HCT116 (cell line): ENCODE measurements around the gene PEF1. TPM values are rescaled to one million over a fixed set of nuclear protein-coding genes. Genes with fewer than 3 reads are reported as not detected.

Experiments
- ATAC-seq: fragments of 200-7000 bp; cut with Tn5 transposase; 2 replicates; pipeline ENCODE4 v1.9.1; 2020; ENCODE audit warnings: mild to moderate bottlenecking, moderate library complexity
- BruUV-seq: library from RNA; stranded (reverse); fragments of 400-500 nt; replicated peaks from 2 replicates; lab custom pipeline; 2021; lab: Mats Ljungman, UMichigan
- CTCF ChIA-PET: fragments of 300-600 bp; sonication (Branson Sonifier 250); formaldehyde crosslinking; loops from one replicate; lab custom pipeline; 2021; ENCODE audit warnings: antibody characterized with exemption; lab: Charles Lee
- POLR2A ChIA-PET: fragments of 300-600, 350-600 bp; sonication (Branson Sonifier 250); formaldehyde crosslinking; loops from one replicate; lab custom pipeline; 2021; ENCODE audit warnings: antibody characterized with exemption; lab: Charles Lee
- RAD21 ChIA-PET, 2 experiments: fragments of 300-600 bp; sonication (Branson Sonifier 250); formaldehyde crosslinking; loops; one replicate each; lab custom pipeline; 2023; ENCODE audit warnings: low total read pairs in 2 of 2; ENCODE audit not compliant: uncharacterized antibody in 2 of 2, unreplicated experiment in 2 of 2, low non-redundant PET in 1 of 2; lab: Charles Lee
- DNase-seq: peaks from one replicate; pipeline ENCODE4 v3.0.0-alpha.2; 2010; ENCODE audit warnings: low read depth, low spot score
- H2AFZ ChIP-seq: fragments of 200-600 bp; shearing (Covaris generic), sonication (generic); 2 replicates; pipeline ENCODE4 v1.6.1; 2017; ENCODE audit warnings: low read depth, mixed run types, mixed read lengths, antibody characterized with exemption, low read length; ENCODE audit not compliant: poor library complexity, severe bottlenecking
- H3K27ac ChIP-seq: 2 replicates; pipeline ENCODE4 v1.5.1; 2012; ENCODE audit warnings: low read depth, low read length
- H3K27me3 ChIP-seq: fragments of 200-600 bp; sonication (generic); 2 replicates; pipeline ENCODE4 v1.6.1; 2016; ENCODE audit warnings: mixed run types, low read length, mixed read lengths; ENCODE audit not compliant: insufficient read depth
- H3K36me3 ChIP-seq, 2 experiments: fragments of 200-500 bp in 1 of 2; fragments of 200-600 bp in 1 of 2; sonication (Bioruptor generic) in 1 of 2; sonication (generic) in 1 of 2; 2 replicates each; pipeline versions ENCODE4 v1.5.1 to v1.6.1; 2014 to 2016; ENCODE audit warnings: low read length in 2 of 2, inconsistent platforms in 1 of 2, mixed read lengths in 1 of 2, mixed run types in 1 of 2; ENCODE audit not compliant: insufficient read depth in 2 of 2, control insufficient read depth in 1 of 2
- H3K4me1 ChIP-seq, 2 experiments: fragments of 200-600 bp in 1 of 2; sonication (generic) in 1 of 2; 2 replicates each; pipeline versions ENCODE4 v1.5.1 to v1.6.1; 2012 to 2017; ENCODE audit warnings: low read length in 2 of 2, inconsistent platforms in 1 of 2, mild to moderate bottlenecking in 1 of 2, mixed read lengths in 1 of 2, mixed run types in 1 of 2, moderate library complexity in 1 of 2; ENCODE audit not compliant: insufficient read depth in 2 of 2, control insufficient read depth in 1 of 2
- H3K4me2 ChIP-seq: fragments of 200-600 bp; sonication (generic); 2 replicates; pipeline ENCODE4 v1.6.1; 2017; ENCODE audit warnings: mixed run types, low read length, mixed read lengths
- H3K4me3 ChIP-seq, 2 experiments: fragments of 200-600 bp in 1 of 2; sonication (generic) in 1 of 2; replicated peaks in 1 of 2; 2 replicates each; pipeline ENCODE4 v1.5.1; 2011 to 2016; ENCODE audit warnings: low read length in 2 of 2, control low read depth in 1 of 2, low read depth in 1 of 2, mild to moderate bottlenecking in 1 of 2, mixed read lengths in 1 of 2, mixed run types in 1 of 2
- H3K79me2 ChIP-seq: fragments of 200-600 bp; sonication (generic); 2 replicates; pipeline ENCODE4 v1.6.1; 2017; ENCODE audit warnings: mild to moderate bottlenecking, mixed run types, low read length, moderate library complexity, mixed read lengths; ENCODE audit not compliant: insufficient read depth
- H3K9ac ChIP-seq: fragments of 200-600 bp; sonication (generic); 2 replicates; pipeline ENCODE4 v1.6.1; 2016; ENCODE audit warnings: low read length, mixed read lengths
- H3K9me2 ChIP-seq: fragments of 200-600 bp; sonication (generic), shearing (Covaris generic); 2 replicates; pipeline ENCODE4 v1.6.1; 2017; ENCODE audit warnings: mixed run types, mild to moderate bottlenecking, moderate library complexity; ENCODE audit not compliant: insufficient read depth
- H3K9me3 ChIP-seq, 2 experiments: fragments of 200-500 bp in 1 of 2; fragments of 200-600 bp in 1 of 2; sonication (Bioruptor generic) in 1 of 2; sonication (generic) in 1 of 2; 2 replicates each; pipeline ENCODE4 v1.6.1; 2014 to 2017; ENCODE audit warnings: low read length in 2 of 2, mixed read lengths in 2 of 2, inconsistent platforms in 1 of 2, low read depth in 1 of 2, mild to moderate bottlenecking in 1 of 2, mixed run types in 1 of 2, moderate library complexity in 1 of 2; ENCODE audit not compliant: control insufficient read depth in 1 of 2, insufficient read depth in 1 of 2
- H4K20me1 ChIP-seq: fragments of 200-600 bp; sonication (generic), shearing (Covaris generic); 2 replicates; pipeline ENCODE4 v1.6.1; 2017; ENCODE audit warnings: mixed run types, mild to moderate bottlenecking, moderate library complexity; ENCODE audit not compliant: insufficient read depth
- ATF3 ChIP-seq: IDR thresholded peaks from 2 replicates; pipeline ENCODE4 v1.6.1; 2012
- CEBPB ChIP-seq: IDR thresholded peaks from 2 replicates; pipeline ENCODE4 v1.6.1; 2012; ENCODE audit warnings: low read depth
- EGR1 ChIP-seq: IDR thresholded peaks from 2 replicates; pipeline ENCODE4 v1.6.1; 2012; ENCODE audit warnings: low read depth
- ELF1 ChIP-seq: IDR thresholded peaks from 2 replicates; pipeline ENCODE4 v1.6.1; 2012; ENCODE audit warnings: low read depth, borderline replicate concordance
- EZH2 ChIP-seq: fragments of 200-600 bp; sonication (generic); IDR thresholded peaks from 2 replicates; pipeline ENCODE4 v1.6.1; 2017; ENCODE audit warnings: antibody characterized with exemption, mixed run types
- FOSL1 ChIP-seq: IDR thresholded peaks from 2 replicates; pipeline ENCODE4 v1.6.1; 2012; ENCODE audit warnings: low read depth
- JUND ChIP-seq: IDR thresholded peaks from 2 replicates; pipeline ENCODE4 v1.6.1; 2012
- POLR2A ChIP-seq: IDR thresholded peaks from 2 replicates; pipeline ENCODE4 v1.7.0; 2011; ENCODE audit warnings: borderline replicate concordance; ENCODE audit not compliant: insufficient read depth, insufficient read length; ENCODE audit errors: extremely low read depth
- RAD21 ChIP-seq: IDR thresholded peaks from 2 replicates; pipeline ENCODE4 v1.6.1; 2012; ENCODE audit warnings: low read depth, mild to moderate bottlenecking
- SIN3A ChIP-seq: IDR thresholded peaks from 2 replicates; pipeline ENCODE4 v1.6.1; 2012; ENCODE audit warnings: low read depth
- TCF7L2 ChIP-seq: IDR thresholded peaks from 2 replicates; pipeline ENCODE4 v1.7.0; 2011; ENCODE audit warnings: borderline replicate concordance, inconsistent platforms; ENCODE audit not compliant: insufficient read depth, insufficient read length; ENCODE audit errors: extremely low read depth
- ZFX ChIP-seq: fragments of 450-650 bp; IDR thresholded peaks from 2 replicates; pipeline ENCODE4 v1.6.1; 2017
- ZNF274 ChIP-seq: fragments of 200-500 bp; sonication (Bioruptor generic); IDR thresholded peaks from 2 replicates; pipeline ENCODE4 v1.6.1; 2014; ENCODE audit warnings: mild to moderate bottlenecking, low read depth, low read length, inconsistent platforms
- intact Hi-C: fragments of 100-400 bp; cut with micrococcal nuclease; formaldehyde crosslinking; loops from 2 replicates; pipeline ENCODE4 v1.10.0; 2022
- total RNA-seq: library from RNA; stranded (reverse); gene quantifications from one replicate; pipeline ENCODE4 v1.2.1, GENCODE V29; 2021; ENCODE audit not compliant: unreplicated experiment
- TF ChIP-seq, protein P1 (sequence below): IDR thresholded peaks from 2 replicates; pipeline ENCODE4 v1.6.1; 2012; ENCODE audit warnings: low read depth
- TF ChIP-seq, protein P2 (sequence below), 3 experiments: fragments of 200-600 bp in 1 of 3; sonication (generic) in 1 of 3; IDR thresholded peaks in 2 of 3; conservative IDR thresholded peaks in 1 of 3; 2 replicates each; pipeline ENCODE4 v1.5.1; 2012 to 2017; ENCODE audit warnings: low read depth in 2 of 3, low read length in 2 of 3, antibody characterized with exemption in 1 of 3, borderline replicate concordance in 1 of 3, control low read depth in 1 of 3, mild to moderate bottlenecking in 1 of 3, mixed read lengths in 1 of 3, mixed run types in 1 of 3, moderate library complexity in 1 of 3; ENCODE audit not compliant: insufficient read depth in 1 of 3

Gene PEF1
- total RNA-seq, 1 experiment from 2014 or later = 37.6 TPM

GRCh38 chr1:31647106-31647505 is 2.4 kb upstream of the PEF1 start:
- Histone ChIP-seq H3K4me3 (no peak overlapping the region), H2AFZ (no peak overlapping the region), H3K4me2 (no peak overlapping the region), H4K20me1 (no peaks in the 10 kb centered on the region), H3K36me3 (no peaks in the 10 kb centered on the region), H3K79me2 (peaks cover 23% of the 10 kb centered on the region), H3K9ac (no peak overlapping the region), H3K4me1 (peaks cover 8 to 20% of the 10 kb centered on the region in 2 experiments; a peak in 3 of 4 replicates), H3K27me3 (no peaks in the 10 kb centered on the region), H3K9me3 (no peaks in the 10 kb centered on the region), H3K27ac (no peak overlapping the region), H3K9me2 (no peaks in the 10 kb centered on the region)
- POLR2A ChIA-PET = no interaction called here
- intact Hi-C loops = no loop called here
- CTCF ChIA-PET = no interaction called here
- RAD21 ChIA-PET = no interaction called here
- DNase-seq = no peak
- BruUV-seq = no TSS peak
- ATAC-seq = no peak
- no peak for TF ChIP-seq ZNF274
- no peak for TF ChIP-seq ATF3
- TF ChIP-seq EZH2 = no peak
- no peak for TF ChIP-seq ELF1
- TF ChIP-seq, protein P1, sequence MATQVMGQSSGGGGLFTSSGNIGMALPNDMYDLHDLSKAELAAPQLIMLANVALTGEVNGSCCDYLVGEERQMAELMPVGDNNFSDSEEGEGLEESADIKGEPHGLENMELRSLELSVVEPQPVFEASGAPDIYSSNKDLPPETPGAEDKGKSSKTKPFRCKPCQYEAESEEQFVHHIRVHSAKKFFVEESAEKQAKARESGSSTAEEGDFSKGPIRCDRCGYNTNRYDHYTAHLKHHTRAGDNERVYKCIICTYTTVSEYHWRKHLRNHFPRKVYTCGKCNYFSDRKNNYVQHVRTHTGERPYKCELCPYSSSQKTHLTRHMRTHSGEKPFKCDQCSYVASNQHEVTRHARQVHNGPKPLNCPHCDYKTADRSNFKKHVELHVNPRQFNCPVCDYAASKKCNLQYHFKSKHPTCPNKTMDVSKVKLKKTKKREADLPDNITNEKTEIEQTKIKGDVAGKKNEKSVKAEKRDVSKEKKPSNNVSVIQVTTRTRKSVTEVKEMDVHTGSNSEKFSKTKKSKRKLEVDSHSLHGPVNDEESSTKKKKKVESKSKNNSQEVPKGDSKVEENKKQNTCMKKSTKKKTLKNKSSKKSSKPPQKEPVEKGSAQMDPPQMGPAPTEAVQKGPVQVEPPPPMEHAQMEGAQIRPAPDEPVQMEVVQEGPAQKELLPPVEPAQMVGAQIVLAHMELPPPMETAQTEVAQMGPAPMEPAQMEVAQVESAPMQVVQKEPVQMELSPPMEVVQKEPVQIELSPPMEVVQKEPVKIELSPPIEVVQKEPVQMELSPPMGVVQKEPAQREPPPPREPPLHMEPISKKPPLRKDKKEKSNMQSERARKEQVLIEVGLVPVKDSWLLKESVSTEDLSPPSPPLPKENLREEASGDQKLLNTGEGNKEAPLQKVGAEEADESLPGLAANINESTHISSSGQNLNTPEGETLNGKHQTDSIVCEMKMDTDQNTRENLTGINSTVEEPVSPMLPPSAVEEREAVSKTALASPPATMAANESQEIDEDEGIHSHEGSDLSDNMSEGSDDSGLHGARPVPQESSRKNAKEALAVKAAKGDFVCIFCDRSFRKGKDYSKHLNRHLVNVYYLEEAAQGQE = no peak
- TF ChIP-seq FOSL1 = no peak
- no peak for TF ChIP-seq RAD21
- no peak for TF ChIP-seq TCF7L2
- TF ChIP-seq ZFX = no peak
- TF ChIP-seq, protein P2, sequence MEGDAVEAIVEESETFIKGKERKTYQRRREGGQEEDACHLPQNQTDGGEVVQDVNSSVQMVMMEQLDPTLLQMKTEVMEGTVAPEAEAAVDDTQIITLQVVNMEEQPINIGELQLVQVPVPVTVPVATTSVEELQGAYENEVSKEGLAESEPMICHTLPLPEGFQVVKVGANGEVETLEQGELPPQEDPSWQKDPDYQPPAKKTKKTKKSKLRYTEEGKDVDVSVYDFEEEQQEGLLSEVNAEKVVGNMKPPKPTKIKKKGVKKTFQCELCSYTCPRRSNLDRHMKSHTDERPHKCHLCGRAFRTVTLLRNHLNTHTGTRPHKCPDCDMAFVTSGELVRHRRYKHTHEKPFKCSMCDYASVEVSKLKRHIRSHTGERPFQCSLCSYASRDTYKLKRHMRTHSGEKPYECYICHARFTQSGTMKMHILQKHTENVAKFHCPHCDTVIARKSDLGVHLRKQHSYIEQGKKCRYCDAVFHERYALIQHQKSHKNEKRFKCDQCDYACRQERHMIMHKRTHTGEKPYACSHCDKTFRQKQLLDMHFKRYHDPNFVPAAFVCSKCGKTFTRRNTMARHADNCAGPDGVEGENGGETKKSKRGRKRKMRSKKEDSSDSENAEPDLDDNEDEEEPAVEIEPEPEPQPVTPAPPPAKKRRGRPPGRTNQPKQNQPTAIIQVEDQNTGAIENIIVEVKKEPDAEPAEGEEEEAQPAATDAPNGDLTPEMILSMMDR (IDR thresholded peaks at IDR 0.05 in 2 of 3, conservative IDR thresholded peaks at IDR 0.05 in 1 of 3; ENCODE audit: borderline replicate concordance in 1 of 3, insufficient read depth in 1 of 3, low read depth in 2 of 3, low read length in 2 of 3) = no peak
- TF ChIP-seq EGR1 = no peak
- TF ChIP-seq CEBPB = no peak
- TF ChIP-seq POLR2A = no peak
- no peak for TF ChIP-seq SIN3A
- TF ChIP-seq JUND = no peak
